Activated CD4-positive, alpha-beta T cell treated with anti-CD3 and anti-CD28 coated beads, Interleukin-2, Interleukin-6, amounts not matched to agents 100 ng/mL and 50 ng/mL, durations not matched to agents 16 hours and 8 hours (primary cell): Measurements from ENCODE around the gene GPS2.

Experiments used
- DNase-seq: peaks from one replicate; pipeline ENCODE4 v3.0.0-alpha.2; 2020

The GPS2 gene

DNA sequence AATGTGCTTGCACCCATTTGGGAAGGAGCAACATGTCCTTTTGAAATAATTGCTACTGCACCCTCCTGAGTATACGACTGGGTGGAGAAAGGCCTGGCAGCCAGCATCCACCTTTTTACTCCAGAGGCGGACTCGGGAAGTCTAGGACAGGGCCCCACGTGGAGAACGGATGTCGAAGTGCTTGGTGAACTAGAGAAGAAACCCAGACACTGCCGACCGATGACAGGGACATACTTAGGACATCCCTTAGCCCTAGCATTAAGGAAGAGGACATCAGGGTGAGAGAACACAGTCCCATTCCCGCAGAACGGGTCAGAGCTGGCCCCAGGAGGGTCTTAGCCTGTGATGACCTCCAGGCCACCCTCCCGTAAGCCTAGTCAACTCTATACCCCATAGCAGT lies 24.5 kb downstream of the GPS2 start:
- no peak for DNase-seq

GRCh38 chr17:7290166-7290565 lies 25.0 kb downstream of the GPS2 start:
- no peak for DNase-seq

GRCh38 chr17:7289256-7290032 lies 25.7 kb downstream of the GPS2 start:
- no peak for DNase-seq

DNA sequence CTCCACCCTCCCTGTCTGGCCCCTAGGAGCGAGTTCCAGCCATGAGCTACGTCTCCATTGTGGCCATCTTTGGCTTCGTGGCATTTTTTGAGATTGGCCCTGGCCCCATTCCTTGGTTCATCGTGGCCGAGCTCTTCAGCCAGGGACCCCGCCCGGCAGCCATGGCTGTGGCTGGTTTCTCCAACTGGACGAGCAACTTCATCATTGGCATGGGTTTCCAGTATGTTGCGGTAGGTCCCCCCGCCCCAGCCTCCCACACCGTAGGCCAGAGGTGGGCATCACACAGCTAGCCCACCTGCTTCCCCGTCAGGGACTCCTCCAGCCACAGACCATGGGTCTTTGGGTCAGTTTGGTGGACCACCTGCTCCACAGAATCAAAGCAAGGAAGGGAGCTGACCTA lies 29.5 kb downstream of the GPS2 start:
- no peak for DNase-seq

DNA sequence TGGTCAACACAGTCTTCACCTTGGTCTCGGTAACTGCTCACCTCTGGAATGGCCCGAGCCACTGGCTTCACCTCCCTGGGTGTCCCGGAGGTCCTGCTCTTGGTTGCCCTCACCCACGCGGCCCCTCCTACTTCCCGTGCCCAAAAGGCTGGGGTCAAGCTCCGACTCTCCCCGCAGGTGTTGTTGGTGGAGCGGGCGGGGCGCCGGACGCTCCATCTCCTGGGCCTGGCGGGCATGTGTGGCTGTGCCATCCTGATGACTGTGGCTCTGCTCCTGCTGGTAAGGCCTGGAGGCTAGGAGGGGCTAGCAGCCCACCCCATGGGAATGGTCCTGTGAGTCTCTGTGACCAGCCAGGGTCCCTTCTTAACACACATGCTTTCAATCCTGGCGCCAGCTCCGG lies 30.2 kb downstream of the GPS2 start:
- no peak for DNase-seq

DNA sequence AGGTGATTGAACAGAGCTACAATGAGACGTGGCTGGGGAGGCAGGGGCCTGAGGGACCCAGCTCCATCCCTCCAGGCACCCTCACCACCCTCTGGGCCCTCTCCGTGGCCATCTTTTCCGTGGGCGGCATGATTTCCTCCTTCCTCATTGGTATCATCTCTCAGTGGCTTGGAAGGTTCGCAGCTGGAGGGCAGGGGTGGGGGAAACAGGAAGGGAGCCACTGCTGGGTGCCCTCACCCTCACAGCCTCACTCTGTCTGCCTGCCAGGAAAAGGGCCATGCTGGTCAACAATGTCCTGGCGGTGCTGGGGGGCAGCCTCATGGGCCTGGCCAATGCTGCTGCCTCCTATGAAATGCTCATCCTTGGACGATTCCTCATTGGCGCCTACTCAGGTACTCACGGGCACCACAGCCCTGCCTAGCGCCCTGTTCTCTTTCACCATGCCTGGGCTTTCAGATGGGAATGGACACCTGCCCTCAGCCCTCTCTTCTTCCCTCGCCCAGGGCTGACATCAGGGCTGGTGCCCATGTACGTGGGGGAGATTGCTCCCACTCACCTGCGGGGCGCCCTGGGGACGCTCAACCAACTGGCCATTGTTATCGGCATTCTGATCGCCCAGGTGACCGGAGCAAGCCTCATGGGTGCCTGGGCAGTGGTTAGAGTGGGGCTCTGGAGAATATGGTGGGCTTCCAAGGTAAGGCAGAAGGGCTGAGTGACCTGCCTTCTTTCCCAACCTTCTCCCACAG lies 31.5 kb downstream of the GPS2 start:
- DNase-seq: no peak

GRCh38 chr17:7282752-7283321 lies 32.3 kb downstream of the GPS2 start:
- no peak for DNase-seq

DNA sequence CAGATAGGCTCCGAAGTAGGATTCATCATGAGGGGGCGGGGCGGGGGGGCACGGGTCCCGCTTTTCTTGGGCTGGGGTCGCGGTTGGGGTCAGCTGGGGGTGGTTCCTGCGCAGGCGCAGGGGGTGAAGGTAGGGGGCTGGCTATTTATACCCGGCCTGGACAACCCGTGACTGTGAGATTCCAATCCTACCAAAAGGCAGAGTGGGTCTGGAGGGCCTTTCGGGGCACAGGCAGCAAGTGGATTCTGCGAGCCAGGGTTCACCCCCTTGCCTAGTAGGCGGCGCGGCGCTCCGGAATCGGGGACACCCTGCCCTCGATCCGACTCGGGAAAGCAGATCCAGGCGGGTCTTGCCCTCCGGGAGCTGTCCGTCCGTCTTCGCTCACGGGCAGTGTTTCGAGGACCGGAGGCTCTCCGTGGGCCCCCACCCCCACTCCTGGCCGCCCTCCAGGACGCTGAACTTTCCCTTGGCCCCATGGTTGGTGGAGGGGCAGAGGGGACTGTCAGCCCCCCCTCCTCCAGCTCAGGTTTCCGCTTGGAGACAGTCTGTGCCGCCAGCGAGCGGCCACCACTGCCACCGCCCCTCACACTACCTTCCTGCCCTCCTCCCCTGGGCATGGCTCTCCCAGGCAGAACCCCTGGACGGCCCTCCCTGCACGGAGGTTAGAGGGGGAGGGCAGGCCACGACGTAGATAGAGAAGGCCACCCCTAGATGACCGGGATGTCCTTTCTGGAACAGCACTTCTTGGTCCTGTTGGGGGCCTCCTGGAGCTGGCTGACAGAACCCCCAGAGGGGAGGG lies 33.0 kb downstream of the GPS2 start:
- no peak for DNase-seq

DNA sequence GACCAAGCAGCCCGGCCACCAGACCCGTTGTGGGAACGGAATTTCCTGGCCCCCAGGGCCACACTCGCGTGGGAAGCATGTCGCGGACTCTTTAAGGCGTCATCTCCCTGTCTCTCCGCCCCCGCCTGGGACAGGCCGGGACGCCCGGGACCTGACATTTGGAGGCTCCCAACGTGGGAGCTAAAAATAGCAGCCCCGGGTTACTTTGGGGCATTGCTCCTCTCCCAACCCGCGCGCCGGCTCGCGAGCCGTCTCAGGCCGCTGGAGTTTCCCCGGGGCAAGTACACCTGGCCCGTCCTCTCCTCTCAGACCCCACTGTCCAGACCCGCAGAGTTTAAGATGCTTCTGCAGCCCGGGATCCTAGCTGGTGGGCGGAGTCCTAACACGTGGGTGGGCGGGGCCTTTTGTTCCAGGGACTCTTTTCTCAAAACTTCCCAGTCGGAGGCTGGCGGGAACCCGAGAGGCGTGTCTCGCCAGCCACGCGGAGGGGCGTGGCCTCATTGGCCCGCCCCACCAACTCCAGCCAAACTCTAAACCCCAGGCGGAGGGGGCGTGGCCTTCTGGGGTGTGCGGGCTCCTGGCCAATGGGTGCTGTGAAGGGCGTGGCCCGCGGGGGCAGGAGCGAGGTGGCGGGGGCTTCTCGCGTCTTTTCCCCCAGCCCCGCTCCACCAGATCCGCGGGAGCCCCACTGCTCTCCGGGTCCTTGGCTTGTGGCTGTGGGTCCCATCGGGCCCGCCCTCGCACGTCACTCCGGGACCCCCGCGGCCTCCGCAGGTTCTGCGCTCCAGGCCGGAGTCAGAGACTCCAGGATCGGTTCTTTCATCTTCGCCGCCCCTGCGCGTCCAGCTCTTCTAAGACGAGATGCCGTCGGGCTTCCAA lies 33.8 kb downstream of the GPS2 start, which contains the start of gene SLC2A4:
TSS of gene SLC2A4 (plus strand) at position 645 of the 879 bp plus-strand sequence. CDS start at position 862, 217 bp downstream.
- peak; percentile 92 for DNase-seq

DNA sequence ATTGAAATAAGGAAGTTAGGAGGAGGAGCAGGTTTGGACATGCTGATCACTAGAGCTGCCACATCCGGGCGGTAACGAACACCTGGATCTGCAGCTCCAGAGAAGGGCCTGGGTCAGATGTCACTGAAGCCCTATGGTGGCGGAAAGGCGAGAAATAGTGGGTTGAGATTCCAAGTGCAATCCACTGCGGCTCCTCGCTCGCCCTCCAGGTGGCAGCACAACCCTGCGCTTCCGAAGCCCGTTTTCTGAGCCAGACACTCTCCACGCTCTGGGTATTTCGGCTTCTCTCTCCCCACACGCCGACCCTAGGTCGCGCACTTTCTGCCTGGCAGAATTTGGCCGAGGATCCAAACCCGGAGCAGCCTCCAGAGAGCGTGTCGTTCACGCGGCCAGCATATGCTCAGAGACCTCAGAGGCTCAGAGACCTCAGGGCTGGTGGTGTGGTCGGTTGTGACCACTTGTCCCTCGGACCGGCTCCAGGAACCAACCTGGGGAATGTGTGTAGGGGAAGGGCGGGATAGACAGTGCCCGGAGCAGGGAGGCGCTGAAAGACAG lies 34.6 kb downstream of the GPS2 start:
- peak; percentile 83 for DNase-seq

GRCh38 chr17:7279448-7279847 lies 35.7 kb downstream of the GPS2 start:
- no peak for DNase-seq

GRCh38 chr17:7266784-7267183 lies 48.4 kb downstream of the GPS2 start:
- DNase-seq: no peak

GRCh38 chr17:7263801-7264078 lies 51.4 kb downstream of the GPS2 start:
- no peak for DNase-seq

DNA sequence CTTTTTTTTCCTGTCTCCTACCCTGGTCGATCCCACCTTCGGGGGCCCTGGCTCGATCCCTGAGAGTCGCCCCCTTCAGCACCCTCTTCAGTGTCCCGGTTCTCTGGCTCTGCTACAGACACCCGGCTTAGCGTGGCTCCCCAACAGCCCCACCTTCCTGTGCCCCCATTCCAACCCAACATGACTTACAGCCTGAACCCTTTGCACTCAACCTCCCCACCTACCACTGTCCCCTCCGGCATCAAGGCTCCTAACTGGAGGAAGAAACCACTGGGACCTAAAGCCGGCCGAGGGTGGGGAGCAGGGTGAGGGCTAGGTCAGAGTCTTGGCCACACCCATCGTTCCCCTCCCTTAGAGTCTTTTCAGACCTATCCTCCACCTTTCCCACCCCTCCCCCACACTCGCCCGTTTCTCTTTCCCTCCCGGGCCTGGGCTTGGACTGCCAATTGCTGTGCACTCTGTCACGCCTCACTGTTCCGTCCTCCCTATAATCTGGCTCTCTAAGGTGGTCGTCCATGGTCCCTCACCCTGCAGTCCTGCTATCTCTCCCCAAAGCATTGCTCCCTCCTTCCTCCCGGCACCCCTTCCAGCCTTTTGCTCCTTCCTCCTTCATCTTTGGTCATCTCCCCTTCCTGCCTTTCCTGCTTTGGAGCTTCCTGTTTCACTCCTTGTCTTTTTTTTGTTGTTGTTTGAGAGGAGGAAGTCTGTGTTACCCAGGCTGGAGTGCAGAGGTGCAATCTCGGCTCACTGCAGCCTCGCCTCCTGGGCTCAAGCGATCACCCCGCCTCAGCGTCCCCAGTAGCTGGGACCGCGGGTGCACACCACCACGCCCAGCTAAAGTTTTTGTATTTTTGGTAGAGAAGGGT lies 52.0 kb downstream of the GPS2 start:
- DNase-seq: no peak
